Activated T-cell treated with anti-CD3 and anti-CD28 coated beads for 4 hours (primary cell): ENCODE results near the gene GNB1L.
"Not testable (repeated sequence)": the region's sequence is repeated elsewhere in the genome, so short reads cannot be mapped to it uniquely, and the experiment has no call there.

Experiments
- DNase-seq: peaks from one replicate; pipeline ENCODE4 v3.0.0-alpha.2; 2020

Gene GNB1L

DNA sequence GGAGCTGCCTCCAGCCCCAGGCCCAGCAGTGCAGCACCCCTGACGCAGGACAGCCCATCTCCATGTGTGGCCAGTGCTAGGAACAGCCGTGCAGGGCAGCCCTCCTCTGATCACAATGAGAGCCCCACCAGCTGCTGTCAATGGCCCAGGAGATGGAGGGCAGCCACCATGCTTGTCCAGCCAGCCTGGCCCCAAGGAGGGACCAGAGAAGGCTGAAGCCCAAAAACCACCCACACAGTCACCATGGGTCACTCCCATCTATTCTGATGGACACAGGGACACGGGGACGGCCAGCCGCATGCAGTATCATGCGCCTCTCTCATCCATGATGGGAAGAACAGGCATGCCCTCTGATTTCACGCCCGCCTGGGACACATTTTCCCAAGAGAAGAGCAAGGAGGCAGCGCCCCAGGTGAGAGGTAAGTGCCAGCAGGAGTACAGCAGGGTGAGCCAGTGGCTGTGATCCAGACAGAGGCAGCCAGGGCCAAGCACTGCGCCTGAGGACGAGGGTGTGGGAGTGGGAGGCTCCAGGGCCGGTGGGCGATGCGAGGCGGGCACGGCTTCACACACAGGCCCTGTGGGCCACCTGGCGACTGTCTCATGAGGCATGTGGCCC is 33.6 kb upstream of the GNB1L start:
- no peak for DNase-seq

DNA sequence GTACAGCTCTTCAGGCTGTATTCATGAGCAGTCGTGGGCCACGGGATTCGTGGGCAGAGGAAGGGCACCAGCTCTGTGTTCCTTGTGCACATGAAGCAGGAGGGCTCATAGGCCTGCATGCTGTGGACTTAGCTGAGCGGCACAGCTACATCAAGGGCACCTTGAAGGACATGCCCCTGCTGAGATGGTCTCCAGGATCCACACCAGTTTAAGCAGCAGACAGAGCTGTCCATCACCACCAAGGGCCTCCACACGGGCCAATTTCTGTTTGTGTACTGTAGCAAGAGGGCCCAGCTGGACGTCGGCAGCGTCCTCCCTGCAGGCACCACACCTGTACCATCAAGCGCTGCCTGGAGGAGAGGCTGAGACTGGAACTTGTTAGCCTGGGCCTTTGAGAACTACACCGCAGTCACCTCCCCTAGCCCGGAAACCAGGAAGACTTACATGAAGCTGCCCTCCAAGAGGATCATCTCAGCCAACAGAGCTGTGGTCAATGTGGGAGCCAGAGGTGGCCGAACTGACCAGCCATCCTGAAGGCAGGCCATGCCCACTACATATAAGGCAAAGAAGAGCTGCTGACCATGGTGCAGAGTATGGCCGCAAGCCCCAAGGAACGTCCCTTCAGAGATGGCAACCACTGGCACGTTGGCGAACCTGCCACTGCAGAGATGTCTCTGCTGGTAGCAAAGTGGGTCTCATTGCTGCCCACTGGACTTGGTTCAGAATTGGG is 32.7 kb upstream of the GNB1L start:
- DNase-seq, result no peak

- DNase-seq, result no peak
These were observed 32.1 kb upstream of the GNB1L start for GRCh38 chr22:19886605-19887255.

GRCh38 chr22:19885841-19886592 is 31.3 kb upstream of the GNB1L start:
- no peak for DNase-seq

DNA sequence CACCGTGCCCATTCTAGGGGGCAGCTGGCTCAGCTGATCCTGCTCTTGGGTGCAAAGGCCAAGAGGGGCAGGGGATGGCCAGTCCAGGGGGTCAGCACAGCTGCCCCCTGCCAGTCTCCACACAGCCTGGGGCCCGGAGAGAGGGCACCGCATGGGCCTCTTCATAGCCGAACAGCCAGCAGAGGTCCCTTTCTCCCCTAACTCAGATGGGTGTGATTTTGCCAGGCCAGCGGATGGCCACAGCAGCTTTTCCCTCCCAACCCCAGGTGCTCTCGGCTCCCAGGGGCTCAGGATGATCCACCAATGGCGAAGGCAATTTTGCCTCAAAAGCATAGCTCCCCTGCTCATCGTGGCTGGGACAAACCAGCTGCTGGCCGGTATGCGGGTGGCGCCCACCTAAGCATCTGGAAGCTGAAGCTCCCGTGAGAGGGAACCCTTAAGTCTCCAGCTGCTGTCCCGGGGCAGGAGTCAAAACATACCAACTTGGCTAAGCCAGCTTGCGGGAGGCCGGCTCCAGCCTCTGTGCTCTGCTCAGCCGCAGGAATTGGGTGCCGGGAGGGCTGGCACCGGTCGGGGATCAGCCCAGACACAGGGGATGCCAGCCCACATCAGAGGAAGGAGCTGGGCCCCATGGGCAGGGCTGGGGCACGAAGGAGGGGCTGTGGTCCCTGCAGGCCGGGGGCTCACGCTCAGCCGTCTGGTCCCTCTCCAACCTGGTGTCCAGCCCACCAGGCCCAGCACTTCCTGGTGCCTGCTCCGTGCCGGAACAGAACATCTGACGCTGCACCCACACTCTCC is 30.5 kb upstream of the GNB1L start:
- no peak for DNase-seq

- no peak for DNase-seq
These were observed 29.7 kb upstream of the GNB1L start for GRCh38 chr22:19884161-19884953.

- not testable (repeated sequence) for DNase-seq
These were observed 28.8 kb upstream of the GNB1L start for GRCh38 chr22:19883446-19883845.

- no peak for DNase-seq
These were observed 28.0 kb upstream of the GNB1L start for GRCh38 chr22:19882446-19883381.

- no peak for DNase-seq
These were observed 26.3 kb upstream of the GNB1L start for GRCh38 chr22:19880786-19881569.

DNA sequence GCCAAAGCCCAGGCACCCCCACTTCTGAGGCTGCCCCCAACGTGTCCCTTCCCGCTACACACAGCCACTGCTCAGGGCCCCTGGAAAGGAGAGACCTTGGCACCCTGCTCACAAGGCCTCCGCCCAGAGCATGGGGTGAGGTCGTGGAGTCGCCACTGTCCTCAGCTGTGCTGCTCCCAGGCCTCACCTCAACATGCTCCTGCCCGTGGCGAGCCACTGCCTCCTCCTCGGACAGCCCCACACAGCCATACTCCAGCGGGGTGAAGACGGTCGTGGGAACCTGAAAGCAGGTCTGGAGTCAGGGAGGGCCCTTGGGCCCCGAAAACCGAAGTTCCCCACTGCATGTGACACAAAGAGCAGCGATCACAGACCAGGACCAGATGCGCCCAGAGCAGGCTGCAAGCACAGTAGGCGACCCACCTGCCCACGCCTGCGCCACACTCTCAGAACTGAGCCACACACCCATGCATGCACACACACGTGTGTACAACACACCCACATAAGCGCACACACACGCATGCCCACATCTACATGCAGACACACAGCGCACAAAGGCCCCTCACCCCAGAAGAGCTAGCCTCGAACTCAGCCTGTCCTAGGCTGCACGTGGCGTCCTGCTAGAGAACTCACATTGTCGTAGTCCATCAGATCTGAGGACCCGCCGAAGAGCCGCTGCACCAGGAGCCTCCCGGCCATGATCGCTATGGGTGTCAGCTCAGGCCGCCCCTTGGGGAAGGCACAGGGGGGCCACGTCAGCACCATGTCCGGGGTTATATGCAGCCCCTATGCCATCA is 25.5 kb upstream of the GNB1L start:
- no peak for DNase-seq

GRCh38 chr22:19879643-19879991 is 24.9 kb upstream of the GNB1L start:
- no peak for DNase-seq

- no peak for DNase-seq
These were observed 24.5 kb upstream of the GNB1L start for GRCh38 chr22:19879246-19879570.

DNA sequence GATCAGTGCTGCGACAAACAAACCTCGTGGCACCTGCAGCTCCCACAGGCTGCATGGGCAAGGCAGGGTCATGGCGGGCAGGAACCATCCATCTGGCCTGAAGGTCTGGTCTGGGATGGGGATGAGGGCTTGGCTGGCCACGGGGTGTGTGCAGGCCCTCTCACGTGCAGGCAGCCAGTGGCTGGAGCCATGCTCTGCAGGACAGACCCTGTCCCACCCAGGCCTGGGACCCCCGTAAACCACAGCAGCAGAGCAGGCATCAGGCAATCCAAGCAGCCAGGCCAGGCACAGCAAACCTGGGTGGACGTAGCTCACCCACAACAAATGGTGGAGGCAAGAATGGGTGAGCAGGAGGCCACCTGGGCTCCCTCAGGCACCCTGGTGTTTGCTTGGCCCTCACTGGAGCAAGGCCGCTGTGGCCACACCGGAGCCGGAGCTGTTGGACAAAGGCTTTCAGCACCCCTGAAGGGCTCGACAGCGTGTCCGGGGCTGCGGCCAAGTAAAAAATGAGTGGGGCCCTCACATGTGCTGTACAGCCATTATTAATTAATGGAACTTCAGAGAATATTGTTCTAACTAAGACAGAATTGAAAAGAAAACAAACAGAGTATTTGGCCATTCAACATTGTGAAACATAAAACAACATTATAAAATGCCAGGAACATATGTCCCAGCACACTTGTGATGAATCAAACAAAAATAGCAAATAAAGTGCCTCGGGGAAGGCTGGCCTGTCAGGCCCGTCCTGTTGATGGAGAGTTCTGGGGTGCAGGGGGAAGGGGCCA is 24.0 kb upstream of the GNB1L start:
- DNase-seq, result no peak

- no peak for DNase-seq
These were observed 23.1 kb upstream of the GNB1L start for GRCh38 chr22:19877626-19878339.

- DNase-seq, result no peak
These were observed 22.4 kb upstream of the GNB1L start for GRCh38 chr22:19876941-19877625.

GRCh38 chr22:19876314-19876940 is 21.8 kb upstream of the GNB1L start:
- DNase-seq, result no peak
